ENCODE data around the gene FERMT3. TPM values are rescaled to one million over a fixed set of nuclear protein-coding genes. Genes with fewer than 3 reads are reported as not detected.

FERMT3 gene
- total and polyA plus RNA-seq, 2 of the 13 experiments (the other 11 are each of a cell fraction or from before 2014, with no cell fraction given) = 0.29 TPM; not detected in 1

DNA sequence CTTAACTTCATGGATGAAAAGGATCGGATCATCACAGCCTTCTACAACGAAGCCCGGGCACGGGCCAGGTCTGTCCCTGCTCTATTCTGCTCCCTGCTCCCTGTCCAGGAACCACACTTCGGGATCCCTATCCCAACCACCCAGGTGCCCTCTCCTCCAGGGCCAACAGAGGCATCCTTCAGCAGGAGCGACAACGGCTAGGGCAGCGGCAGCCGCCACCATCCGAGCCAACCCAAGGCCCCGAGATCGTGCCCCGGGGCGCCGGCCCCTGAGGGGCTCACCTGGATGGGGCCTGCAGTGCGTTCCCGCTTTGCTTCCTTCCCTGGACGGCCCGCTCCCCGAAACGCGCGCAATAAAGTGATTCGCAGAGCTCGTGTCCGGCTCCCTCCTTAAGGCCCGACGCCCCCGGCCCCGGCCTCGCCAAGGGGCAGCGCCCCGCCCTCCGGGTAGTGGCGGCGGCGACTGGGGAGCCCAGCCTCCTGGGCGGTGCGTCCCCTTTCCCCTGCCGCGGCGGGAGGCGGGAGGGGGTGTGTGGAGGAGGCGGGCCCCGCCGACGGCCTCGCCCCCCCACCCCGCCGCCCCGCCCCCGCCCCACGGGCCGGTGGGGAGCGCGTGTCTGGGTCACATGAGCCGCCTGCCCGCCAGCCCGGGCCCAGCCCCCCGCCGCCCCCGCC lies 27.5 kb downstream of the FERMT3 start, which contains the start of gene VEGFB (continued):
- TF ChIP-seq, protein P1, sequence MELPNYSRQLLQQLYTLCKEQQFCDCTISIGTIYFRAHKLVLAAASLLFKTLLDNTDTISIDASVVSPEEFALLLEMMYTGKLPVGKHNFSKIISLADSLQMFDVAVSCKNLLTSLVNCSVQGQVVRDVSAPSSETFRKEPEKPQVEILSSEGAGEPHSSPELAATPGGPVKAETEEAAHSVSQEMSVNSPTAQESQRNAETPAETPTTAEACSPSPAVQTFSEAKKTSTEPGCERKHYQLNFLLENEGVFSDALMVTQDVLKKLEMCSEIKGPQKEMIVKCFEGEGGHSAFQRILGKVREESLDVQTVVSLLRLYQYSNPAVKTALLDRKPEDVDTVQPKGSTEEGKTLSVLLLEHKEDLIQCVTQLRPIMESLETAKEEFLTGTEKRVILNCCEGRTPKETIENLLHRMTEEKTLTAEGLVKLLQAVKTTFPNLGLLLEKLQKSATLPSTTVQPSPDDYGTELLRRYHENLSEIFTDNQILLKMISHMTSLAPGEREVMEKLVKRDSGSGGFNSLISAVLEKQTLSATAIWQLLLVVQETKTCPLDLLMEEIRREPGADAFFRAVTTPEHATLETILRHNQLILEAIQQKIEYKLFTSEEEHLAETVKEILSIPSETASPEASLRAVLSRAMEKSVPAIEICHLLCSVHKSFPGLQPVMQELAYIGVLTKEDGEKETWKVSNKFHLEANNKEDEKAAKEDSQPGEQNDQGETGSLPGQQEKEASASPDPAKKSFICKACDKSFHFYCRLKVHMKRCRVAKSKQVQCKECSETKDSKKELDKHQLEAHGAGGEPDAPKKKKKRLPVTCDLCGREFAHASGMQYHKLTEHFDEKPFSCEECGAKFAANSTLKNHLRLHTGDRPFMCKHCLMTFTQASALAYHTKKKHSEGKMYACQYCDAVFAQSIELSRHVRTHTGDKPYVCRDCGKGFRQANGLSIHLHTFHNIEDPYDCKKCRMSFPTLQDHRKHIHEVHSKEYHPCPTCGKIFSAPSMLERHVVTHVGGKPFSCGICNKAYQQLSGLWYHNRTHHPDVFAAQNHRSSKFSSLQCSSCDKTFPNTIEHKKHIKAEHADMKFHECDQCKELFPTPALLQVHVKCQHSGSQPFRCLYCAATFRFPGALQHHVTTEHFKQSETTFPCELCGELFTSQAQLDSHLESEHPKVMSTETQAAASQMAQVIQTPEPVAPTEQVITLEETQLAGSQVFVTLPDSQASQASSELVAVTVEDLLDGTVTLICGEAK (IDR thresholded peaks at IDR 0.05) = no peak
- TF ChIP-seq, protein P1 (CRISPR knock-in tag; IDR thresholded peaks at IDR 0.05) = no peak
- peak; percentile 59; the same call in 1 of the 2 replicates for TF ChIP-seq ARNT2 (CRISPR knock-in tag; IDR thresholded peaks at IDR 0.05; ENCODE audit: low read depth)
- no peak for TF ChIP-seq ZNF792 (CRISPR knock-in tag; IDR thresholded peaks at IDR 0.05)
- TF ChIP-seq HOXA3 (CRISPR knock-in tag; IDR thresholded peaks at IDR 0.05) = peak; percentile 33; the same call in 1 of the 2 replicates
- TF ChIP-seq, protein P2, sequence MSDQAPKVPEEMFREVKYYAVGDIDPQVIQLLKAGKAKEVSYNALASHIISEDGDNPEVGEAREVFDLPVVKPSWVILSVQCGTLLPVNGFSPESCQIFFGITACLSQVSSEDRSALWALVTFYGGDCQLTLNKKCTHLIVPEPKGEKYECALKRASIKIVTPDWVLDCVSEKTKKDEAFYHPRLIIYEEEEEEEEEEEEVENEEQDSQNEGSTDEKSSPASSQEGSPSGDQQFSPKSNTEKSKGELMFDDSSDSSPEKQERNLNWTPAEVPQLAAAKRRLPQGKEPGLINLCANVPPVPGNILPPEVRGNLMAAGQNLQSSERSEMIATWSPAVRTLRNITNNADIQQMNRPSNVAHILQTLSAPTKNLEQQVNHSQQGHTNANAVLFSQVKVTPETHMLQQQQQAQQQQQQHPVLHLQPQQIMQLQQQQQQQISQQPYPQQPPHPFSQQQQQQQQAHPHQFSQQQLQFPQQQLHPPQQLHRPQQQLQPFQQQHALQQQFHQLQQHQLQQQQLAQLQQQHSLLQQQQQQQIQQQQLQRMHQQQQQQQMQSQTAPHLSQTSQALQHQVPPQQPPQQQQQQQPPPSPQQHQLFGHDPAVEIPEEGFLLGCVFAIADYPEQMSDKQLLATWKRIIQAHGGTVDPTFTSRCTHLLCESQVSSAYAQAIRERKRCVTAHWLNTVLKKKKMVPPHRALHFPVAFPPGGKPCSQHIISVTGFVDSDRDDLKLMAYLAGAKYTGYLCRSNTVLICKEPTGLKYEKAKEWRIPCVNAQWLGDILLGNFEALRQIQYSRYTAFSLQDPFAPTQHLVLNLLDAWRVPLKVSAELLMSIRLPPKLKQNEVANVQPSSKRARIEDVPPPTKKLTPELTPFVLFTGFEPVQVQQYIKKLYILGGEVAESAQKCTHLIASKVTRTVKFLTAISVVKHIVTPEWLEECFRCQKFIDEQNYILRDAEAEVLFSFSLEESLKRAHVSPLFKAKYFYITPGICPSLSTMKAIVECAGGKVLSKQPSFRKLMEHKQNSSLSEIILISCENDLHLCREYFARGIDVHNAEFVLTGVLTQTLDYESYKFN (CRISPR knock-in tag; conservative IDR thresholded peaks at IDR 0.05) = 0 out of 2 replicates have a peak, but pooled peaks have one; percentile 10
- TF ChIP-seq ZNF598 (CRISPR knock-in tag; IDR thresholded peaks at IDR 0.05; ENCODE audit: borderline replicate concordance) = no peak
